Transverse colon (tissue), 4 donors: ENCODE measurements around the gene CES3. TPM values are rescaled to one million over a fixed set of nuclear protein-coding genes. Genes with fewer than 3 reads are reported as not detected.

Experiments used
- DNase-seq: peaks from one replicate; pipeline ENCODE4 v3.0.0-alpha.2; 2019
- H3K27ac ChIP-seq, 4 donors: fragments of 200-600 bp; sonication (generic); 2 replicates each; pipeline ENCODE4 v1.5.1; 2016 to 2018; ENCODE audit warnings: inconsistent platforms in 4 of 4
- H3K27me3 ChIP-seq: fragments of 200-600 bp; sonication (generic); 2 replicates; pipeline ENCODE4 v1.5.1; 2017; ENCODE audit warnings: inconsistent platforms
- H3K36me3 ChIP-seq, 4 donors: fragments of 200-600 bp; sonication (generic); 2 replicates each; pipeline ENCODE4 v1.5.1; 2017 to 2019; ENCODE audit warnings: inconsistent platforms in 4 of 4
- H3K4me1 ChIP-seq, 4 donors: fragments of 200-600 bp; sonication (generic); 2 replicates each; pipeline ENCODE4 v1.5.1; 2017 to 2020; ENCODE audit warnings: inconsistent platforms in 4 of 4
- H3K4me3 ChIP-seq, 4 donors: fragments of 200-600 bp; sonication (generic); 1 replicate in 1 of 4; 2 replicates in 3 of 4; pipeline versions ENCODE4 v1.5.1 to v1.6.1; 2017 to 2019; ENCODE audit warnings: inconsistent platforms in 4 of 4
- H3K9me3 ChIP-seq, 2 donors: fragments of 200-600 bp; sonication (generic); 2 replicates each; pipeline ENCODE4 v1.5.1; 2017 to 2019; ENCODE audit warnings: inconsistent platforms in 2 of 2
- CTCF ChIP-seq, 5 experiments: fragments of 200-600 bp in 3 of 5; fragments of 450-650 bp in 2 of 5; sonication (generic) in 3 of 5; IDR thresholded peaks; 1 replicate in 2 of 5; 2 replicates in 3 of 5; pipeline ENCODE4 v1.5.1; 2016 to 2017; ENCODE audit warnings: antibody characterized with exemption in 5 of 5, inconsistent platforms in 3 of 5, mild to moderate bottlenecking in 2 of 5, moderate library complexity in 1 of 5
- EP300 ChIP-seq: sonication (generic); formaldehyde crosslinking; IDR thresholded peaks from one replicate; pipeline ENCODE4 v1.6.1; 2017; ENCODE audit warnings: antibody characterized with exemption, low read depth
- POLR2A ChIP-seq: fragments of 450-650 bp; IDR thresholded peaks from one replicate; pipeline ENCODE4 v1.6.1; 2016; ENCODE audit warnings: antibody characterized with exemption, mild to moderate bottlenecking, moderate library complexity
- POLR2AphosphoS5 ChIP-seq, 3 donors: sonication (generic); formaldehyde crosslinking; IDR thresholded peaks; one replicate each; pipeline ENCODE4 v1.6.1; 2016; ENCODE audit warnings: antibody characterized with exemption in 3 of 3
- WGBS, 2 donors: methylation state at CpG; one replicate each; pipeline ENCODE4 v1.1.5; 2018; ENCODE audit warnings: low coverage in 1 of 2; 5-methylcytosine and 5-hydroxymethylcytosine counted together
- in situ Hi-C, 4 donors: fragments of 200-750 bp; cut with MboI; loops; one replicate each; pipeline versions ENCODE4 v1.15.0 to v1.15.1; 2017; ENCODE audit warnings: low sequenced_read_pairs in 3 of 4, low pct_ligation_motif_present in 1 of 4, low pct_unique_long_range_greater_than_20kb in 1 of 4
- intact Hi-C: fragments of 100-400 bp; cut with DNase I; formaldehyde crosslinking; loops from one replicate; pipeline ENCODE4 v1.15.1; 2023; ENCODE audit warnings: low total_unique reads
- total RNA-seq, 4 donors: library from RNA; depleted of rRNA; stranded (reverse); fragments of >200 nt; gene quantifications; one replicate each; pipeline ENCODE4 v1.1.0, GENCODE V29; 2016

The CES3 gene
- total RNA-seq, result 100 to 1,000 TPM; 247 to 616 (median 291) TPM

DNA sequence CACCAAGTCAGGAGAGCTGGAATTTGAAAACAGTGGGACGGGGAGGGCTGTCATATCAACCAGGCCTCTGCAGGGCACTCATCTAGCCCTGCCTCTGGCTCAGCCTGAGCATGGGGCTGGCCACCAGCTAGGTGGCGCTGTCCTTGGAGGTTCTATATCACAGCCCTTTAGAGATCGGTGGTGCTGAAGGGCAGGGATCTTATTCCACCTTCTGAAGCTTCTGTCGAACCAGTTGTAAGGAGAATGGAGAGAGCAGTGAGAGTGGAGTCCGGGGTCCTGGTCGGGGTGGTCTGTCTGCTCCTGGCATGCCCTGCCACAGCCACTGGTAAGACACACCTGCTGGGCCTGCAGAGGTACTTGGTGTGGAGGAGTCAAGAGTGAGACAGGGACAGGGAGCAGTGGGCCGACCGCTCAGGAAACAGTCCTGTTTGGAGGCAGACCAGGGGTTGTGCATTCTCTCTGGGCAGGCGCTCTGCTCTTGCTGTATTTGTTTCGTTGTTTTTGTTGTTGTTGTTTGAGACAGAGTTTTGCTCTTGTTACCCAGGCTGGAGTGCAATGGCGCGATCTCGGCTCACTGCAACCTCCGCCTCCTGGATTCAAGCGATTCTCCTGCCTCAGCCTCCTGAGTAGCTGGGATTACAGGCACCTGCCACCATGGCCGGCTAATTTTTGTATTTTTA lies at the start of gene CES3:
Gene CES3, plus strand, starts transcription at position 202 of the 680 bp plus-strand sequence. Its CDS starts 42 bp downstream, at position 244.
- peak within 1 kb of the TSS; percentile 81 to 88 (median 82) for H3K27ac ChIP-seq
- no peaks in the 10 kb centered on the region for H3K36me3 ChIP-seq
- no peak for TF ChIP-seq EP300
- peak; percentile 58 to 93 (median 78) for TF ChIP-seq CTCF (IDR thresholded peaks at IDR 0.05)
- peak; percentile 50 to 86 (median 53) for TF ChIP-seq POLR2AphosphoS5 (IDR thresholded peaks at IDR 0.05)
- peak; percentile 71 for TF ChIP-seq POLR2A
- 41% methylated on average over 16 of the region's 16 CpGs; no CpG with 5 or more reads in 1 of the 2 donors for WGBS, 2 donors
- peak; percentile 89 for DNase-seq
- intact Hi-C loops, result no loop called here
- in situ Hi-C loops, result loop anchor here in 2 of 4 donors (25.0 kb wide), 2 partner anchors 201 to 426 kb away; partner anchors contain the start of genes B3GNT9 (in 1 of the 2), FBXL8 (in 1 of the 2), HSF4 (in 1 of the 2) and NOL3 (in 1 of the 2)
- H3K9me3 ChIP-seq, result no peaks in the 10 kb centered on the region
- no peaks in the 10 kb centered on the region for H3K27me3 ChIP-seq
- H3K4me3 ChIP-seq, result peak within 1 kb of the TSS in 3 of 4 donors; percentile 25 to 45 (median 33)
- peaks cover 0 to 53% (median 31%) of the 10 kb centered on the region in 4 donors for H3K4me1 ChIP-seq

GRCh38 chr16:66911801-66912200 lies 49.3 kb upstream of the CES3 start:
- in situ Hi-C loops, result no loop called here
- no peaks in the 10 kb centered on the region for H3K36me3 ChIP-seq
- no peaks in the 10 kb centered on the region for H3K27me3 ChIP-seq
- TF ChIP-seq EP300 (no peak), POLR2A (no peak), POLR2AphosphoS5 (IDR thresholded peaks at IDR 0.05) (no peak), CTCF (IDR thresholded peaks at IDR 0.05) (no peak)
- no peaks in the 10 kb centered on the region for H3K4me1 ChIP-seq
- H3K9me3 ChIP-seq, result no peaks in the 10 kb centered on the region
- DNase-seq, result no peak
- 98% methylated on average over 7 of the region's 8 CpGs; no CpG with 5 or more reads in 1 of the 2 donors for WGBS, 2 donors
- intact Hi-C loops, result no loop called here
- no peak overlapping the region for H3K4me3 ChIP-seq
- H3K27ac ChIP-seq, result no peak overlapping the region

- Histone ChIP-seq H3K4me3 (no peak overlapping the region), H3K27ac (no peak overlapping the region), H3K9me3 (no peaks in the 10 kb centered on the region), H3K27me3 (no peaks in the 10 kb centered on the region), H3K36me3 (no peaks in the 10 kb centered on the region), H3K4me1 (no peaks in the 10 kb centered on the region)
- TF ChIP-seq EP300 (no peak), POLR2A (no peak), POLR2AphosphoS5 (IDR thresholded peaks at IDR 0.05) (no peak), CTCF (IDR thresholded peaks at IDR 0.05) (no peak)
- WGBS, 2 donors, result 75% methylated on average over 10 of the region's 10 CpGs; no CpG with 5 or more reads in 1 of the 2 donors
- intact Hi-C loops (no loop called here), in situ Hi-C loops (no loop called here)
- DNase-seq, result no peak
These were observed 48.0 kb upstream of the CES3 start for GRCh38 chr16:66913081-66913480.

- WGBS, 2 donors, result 78% methylated on average over 4 of the region's 4 CpGs; no CpG with 5 or more reads in 1 of the 2 donors
These were observed 47.4 kb upstream of the CES3 start for GRCh38 chr16:66913711-66914110.

More at GRCh38 chr16:66913711-66914110, 47.4 kb upstream of the CES3 start:
- in situ Hi-C loops, result no loop called here
- no peak overlapping the region for H3K27ac ChIP-seq
- TF ChIP-seq CTCF (IDR thresholded peaks at IDR 0.05) (no peak), POLR2A (no peak), EP300 (no peak), POLR2AphosphoS5 (IDR thresholded peaks at IDR 0.05) (no peak)
- no peaks in the 10 kb centered on the region for H3K36me3 ChIP-seq
- intact Hi-C loops, result no loop called here
- H3K4me1 ChIP-seq, result peaks cover 0 to 2% (median 1%) of the 10 kb centered on the region in 4 donors
- H3K4me3 ChIP-seq, result no peak overlapping the region
- H3K27me3 ChIP-seq, result no peaks in the 10 kb centered on the region
- H3K9me3 ChIP-seq, result no peaks in the 10 kb centered on the region
- no peak for DNase-seq
